ENCODE measurements around the gene TRMT2A.

TRMT2A gene

DNA sequence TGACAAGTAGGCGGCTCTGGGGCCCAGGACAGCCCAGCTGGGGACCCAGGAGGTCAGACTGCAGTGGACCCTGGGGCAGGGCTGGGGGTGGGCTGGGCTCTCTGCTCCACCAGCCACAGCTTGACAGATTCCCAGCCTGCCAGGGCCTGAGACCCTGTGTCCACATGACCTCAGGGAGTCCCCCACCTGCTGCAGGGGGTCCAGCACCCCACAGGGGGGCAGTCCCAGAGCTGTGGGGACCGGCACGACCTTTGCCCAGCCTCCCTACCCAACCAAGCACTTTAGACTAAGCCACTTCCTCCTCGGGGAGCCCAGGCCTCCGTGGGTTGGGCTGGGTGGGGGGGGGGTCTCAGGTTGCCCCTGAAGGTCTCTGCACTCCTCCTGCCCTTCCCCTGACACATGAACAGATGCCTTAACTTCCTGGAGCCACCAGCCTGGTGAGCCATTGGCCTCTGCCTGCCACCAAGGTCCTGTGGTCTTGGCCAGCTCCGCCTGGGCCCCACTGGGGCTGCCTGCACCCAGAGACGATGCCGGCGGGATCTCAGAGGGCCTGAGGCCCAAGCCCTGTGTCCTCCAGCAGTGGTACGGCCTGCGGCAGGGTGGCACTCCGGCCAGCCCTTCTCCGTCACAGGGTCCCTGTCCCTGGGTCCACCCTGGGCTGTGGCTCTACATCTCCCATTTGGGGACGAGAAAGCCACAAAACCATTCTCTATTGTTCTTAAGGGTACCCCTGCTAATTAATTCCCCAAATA lies 30.4 kb upstream of the TRMT2A start:
- no peak for DNase-seq

DNA sequence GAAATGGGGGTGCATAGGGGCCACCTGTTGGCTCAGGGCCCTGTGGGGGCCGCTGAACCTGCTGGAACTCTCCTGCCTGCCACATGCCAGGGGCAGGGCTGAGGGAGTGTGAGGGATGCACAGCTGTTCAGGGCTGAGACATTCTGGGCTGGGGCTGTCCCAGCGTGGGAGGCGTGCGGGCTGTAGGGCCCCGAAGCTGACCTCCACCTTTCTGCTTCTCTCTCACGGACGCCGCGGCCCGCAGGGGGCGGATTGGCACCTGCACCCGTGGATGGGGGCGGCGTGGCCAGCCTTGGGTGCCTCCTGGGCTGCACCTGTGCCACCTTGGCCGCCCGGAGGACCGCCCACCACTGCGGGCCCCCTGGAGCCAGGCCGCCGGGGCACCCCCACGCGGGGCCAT lies 29.8 kb upstream of the TRMT2A start:
- DNase-seq, result no peak

GRCh38 chr22:20145832-20146223 lies 28.8 kb upstream of the TRMT2A start:
- DNase-seq, result no peak

- DNase-seq, result no peak
Measured at GRCh38 chr22:20145206-20145831, 28.3 kb upstream of the TRMT2A start.

- DNase-seq, result no peak
Measured at GRCh38 chr22:20143883-20144665, 27.0 kb upstream of the TRMT2A start.

- no peak for DNase-seq
Measured at GRCh38 chr22:20142711-20143621, 25.9 kb upstream of the TRMT2A start.

DNA sequence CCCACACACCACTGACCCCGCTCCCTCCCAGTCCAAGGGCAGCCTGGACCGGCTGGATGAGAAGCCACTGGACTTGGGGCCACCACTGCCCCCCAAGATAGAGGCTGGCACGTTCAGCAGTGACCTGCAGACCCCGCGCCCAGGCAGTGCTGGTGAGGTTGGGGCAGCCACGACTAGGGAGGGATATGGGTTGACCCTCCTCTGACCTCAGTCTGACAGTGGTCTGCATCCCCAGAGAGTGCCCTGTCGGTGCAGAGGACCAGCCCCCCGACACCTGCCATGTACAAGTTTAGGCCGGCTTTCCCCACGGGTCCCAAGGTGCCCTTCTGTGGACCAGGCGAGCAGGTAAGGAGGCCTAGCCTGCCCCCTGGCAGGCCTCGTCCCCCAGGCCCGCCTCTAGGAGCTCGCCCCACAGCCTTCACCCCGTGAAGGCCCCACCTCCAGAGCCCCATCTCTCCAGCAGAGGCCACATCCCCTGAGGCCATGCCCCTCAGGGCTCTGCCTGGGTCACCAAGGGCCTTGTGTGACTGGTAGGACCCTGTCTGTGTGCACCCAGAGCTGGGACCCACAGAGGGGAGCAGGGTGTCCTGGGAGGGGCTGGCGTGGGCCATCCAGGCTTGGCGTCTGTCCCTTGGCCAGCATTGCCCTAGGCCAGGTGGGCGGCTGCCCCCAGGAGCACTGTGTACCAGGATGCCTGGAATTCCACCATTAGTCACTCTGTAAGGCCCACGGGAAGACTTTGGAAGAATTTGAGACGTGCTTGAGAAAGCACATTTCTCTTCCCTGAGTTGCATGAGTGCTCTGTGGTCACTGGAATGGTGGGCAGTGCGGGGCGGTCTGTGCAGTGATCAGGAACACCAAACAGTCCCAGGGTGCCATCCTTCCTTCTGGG lies 24.4 kb upstream of the TRMT2A start:
- DNase-seq, result no peak

GRCh38 chr22:20140521-20140964 lies 23.5 kb upstream of the TRMT2A start:
- DNase-seq, result no peak

GRCh38 chr22:20140107-20140445 lies 23.1 kb upstream of the TRMT2A start:
- DNase-seq, result no peak

- DNase-seq, result no peak
Measured at GRCh38 chr22:20139391-20140106, 22.5 kb upstream of the TRMT2A start.

GRCh38 chr22:20138868-20139267 lies 21.8 kb upstream of the TRMT2A start:
- DNase-seq, result no peak

- DNase-seq, result no peak
Measured at GRCh38 chr22:20138417-20138738, 21.4 kb upstream of the TRMT2A start.

DNA sequence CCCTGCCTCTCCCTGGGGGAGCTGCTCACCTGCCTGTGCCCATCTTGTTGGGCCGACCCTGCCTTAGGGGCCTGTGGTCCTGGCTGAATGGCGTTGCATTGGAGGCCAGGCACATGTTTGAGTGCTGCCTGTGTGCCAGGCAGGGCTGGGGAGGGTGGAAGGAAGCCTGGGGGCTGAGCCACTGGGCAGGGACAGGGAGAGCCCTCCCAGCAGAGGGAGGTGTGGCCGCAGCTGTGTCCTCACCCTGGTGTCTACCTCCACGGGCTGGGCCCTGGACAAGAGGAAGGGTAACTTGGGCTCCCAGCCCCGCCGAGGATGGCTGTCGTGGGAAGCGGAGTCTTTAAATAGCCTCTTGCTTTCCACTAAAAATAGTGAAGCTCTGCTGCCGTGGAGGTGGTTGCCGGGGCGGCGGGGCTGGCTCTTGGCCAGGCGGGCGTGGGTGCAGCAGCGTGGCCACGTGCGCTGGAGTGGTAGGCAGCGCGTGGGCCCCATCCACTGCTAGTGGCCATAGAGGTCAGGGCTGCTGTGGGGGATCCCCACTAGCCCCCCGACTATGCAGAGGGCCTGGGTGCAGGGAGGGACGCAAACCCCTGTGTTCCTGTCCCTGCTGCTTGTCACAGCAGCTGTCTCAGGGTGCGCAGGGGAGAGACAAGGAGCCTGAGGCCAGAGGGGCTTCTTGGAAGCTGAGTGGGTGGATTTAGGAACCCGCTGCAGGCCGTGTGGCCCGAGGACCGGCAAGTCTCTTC lies 20.8 kb upstream of the TRMT2A start:
- no peak for DNase-seq

GRCh38 chr22:20137113-20137512 lies 20.1 kb upstream of the TRMT2A start:
- DNase-seq, result no peak

DNA sequence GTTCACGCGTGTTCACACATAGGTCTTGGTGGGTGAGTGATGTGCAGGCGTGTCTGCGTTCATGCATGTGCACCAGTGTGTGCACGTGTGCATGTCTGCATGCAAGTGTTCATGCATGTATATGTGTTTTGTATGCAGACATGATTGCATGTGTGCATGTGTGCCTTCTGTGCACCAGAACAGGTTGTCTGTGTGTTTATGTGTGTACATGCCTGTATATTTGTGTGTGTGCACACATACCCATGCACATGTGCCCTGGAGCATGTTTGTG lies 19.5 kb upstream of the TRMT2A start:
- DNase-seq, result no peak

DNA sequence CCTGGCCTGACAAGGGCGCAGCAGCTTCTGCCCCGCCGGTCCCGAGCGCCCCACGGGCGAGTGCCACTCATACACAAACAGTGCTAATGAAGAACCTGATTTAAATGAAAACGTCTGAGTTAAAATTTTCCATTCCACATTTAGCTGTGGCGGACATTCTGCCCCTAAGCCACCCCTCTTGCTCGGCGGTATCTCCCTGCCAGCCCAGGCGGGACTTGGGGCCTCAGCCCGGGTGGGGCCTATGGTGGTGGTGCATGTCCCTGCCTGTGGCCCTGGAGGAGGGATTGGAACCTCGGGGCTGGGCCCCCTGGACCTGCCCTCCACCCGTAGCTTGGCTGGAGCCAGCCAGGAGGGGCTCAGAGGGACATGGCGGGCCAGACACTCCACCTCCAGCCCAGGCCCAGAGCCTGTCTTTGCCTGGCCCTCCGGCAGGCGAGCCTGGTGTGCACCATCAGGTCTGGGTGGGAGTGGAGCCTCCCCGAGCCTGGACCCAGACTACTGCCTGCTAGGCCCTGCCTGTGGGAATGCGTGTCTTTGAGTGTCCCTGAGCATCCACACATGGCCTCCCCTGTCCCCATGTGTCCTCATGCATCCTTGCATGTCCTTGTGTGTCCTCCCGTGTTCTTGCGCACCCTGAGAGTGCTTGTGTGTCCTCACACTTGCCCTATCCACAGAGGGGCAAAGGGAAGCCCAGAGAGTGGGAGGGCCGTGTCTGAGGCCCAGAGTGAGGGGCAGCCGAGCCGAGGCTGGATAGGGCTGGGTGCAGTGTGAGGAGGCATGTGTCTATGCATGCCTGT lies 19.0 kb upstream of the TRMT2A start:
- no peak for DNase-seq

GRCh38 chr22:20135265-20135664 lies 18.2 kb upstream of the TRMT2A start:
- no peak for DNase-seq

GRCh38 chr22:20133930-20134549 lies 17.0 kb upstream of the TRMT2A start:
- no peak for DNase-seq

- DNase-seq, result no peak
Measured at GRCh38 chr22:20132686-20133246, 15.7 kb upstream of the TRMT2A start.
